ENCODE measurements around the gene BUD23. TPM values are rescaled to one million over a fixed set of nuclear protein-coding genes. Genes with fewer than 3 reads are reported as not detected.

The BUD23 gene
- total RNA-seq, 2 experiments from 2014 or later = 108 TPM

DNA sequence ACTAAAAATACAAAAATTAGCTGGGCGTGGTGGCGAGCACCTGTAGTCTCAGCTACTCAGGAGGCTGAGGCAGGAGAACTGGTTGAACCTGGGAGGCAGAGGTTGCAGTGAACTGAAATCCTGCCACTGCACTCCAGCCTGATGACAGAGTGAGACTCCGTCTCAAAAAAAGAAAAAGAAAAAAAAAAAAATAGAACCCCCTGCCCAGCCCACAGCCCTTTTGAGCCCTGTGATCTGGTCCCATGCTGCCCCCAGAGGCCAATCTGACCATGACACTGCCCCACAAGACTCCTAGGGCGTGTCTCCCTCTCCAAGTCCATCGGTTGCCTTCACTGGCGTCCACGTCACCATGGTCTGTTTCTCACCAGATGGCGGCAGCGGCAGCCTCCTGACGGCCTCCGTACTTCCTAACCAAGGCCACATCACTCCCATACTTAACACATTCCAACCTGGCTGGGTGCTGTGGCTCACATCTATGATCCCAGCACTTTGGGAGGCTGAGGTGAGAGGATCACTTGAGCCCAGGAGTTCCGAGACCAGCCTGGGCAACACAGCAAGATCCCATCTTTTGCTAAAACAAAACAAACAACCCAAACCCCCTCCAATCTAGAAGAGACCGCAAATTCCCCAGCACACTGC is 18.1 kb downstream of the BUD23 start:
- POLR2A ChIA-PET = interaction anchor here (0.9 to 1.3 kb wide), 4 partner anchors 14 to 181 kb away, joined by 3 to 6 read pairs (median 3); no protein-coding TSS in a partner anchor
- intact Hi-C loops (cut with micrococcal nuclease) = no loop called here
- Mint-ChIP-seq H3K4me1 (ENCODE audit: low read depth) (peaks cover 7% of the 10 kb centered on the region), H3K27ac (no peak overlapping the region), H3K36me3 (ENCODE audit: low read depth) (peaks cover 21% of the 10 kb centered on the region), H3K4me3 (no peak overlapping the region), H3K27me3 (no peaks in the 10 kb centered on the region), H3K9me3 (no peaks in the 10 kb centered on the region)
- DNase-seq (peak; percentile 51), ATAC-seq (peak; percentile 49)
- CTCF ChIA-PET = interaction anchor here (0.7 to 3.7 kb wide), 14 partner anchors 8 to 180 kb away, joined by 3 to 16 read pairs (median 4); partner anchors contain the start of gene BAZ1B
- peak; percentile 63 for TF ChIP-seq CTCF (IDR thresholded peaks at IDR 0.05)

GRCh38 chr7:73702226-73702625 is 18.8 kb downstream of the BUD23 start:
- H3K27ac Mint-ChIP-seq = no peak overlapping the region
- H3K27me3 Mint-ChIP-seq = no peaks in the 10 kb centered on the region
- ChIA-PET POLR2A (interaction anchor here (1.3 kb wide), 2 partner anchors 13 to 117 kb away, joined by 3 to 6 read pairs; no protein-coding TSS in a partner anchor), CTCF (interaction anchor here (0.9 to 3.7 kb wide), 11 partner anchors 9 to 180 kb away, joined by 3 to 16 read pairs (median 4); partner anchors contain the start of gene BAZ1B)
- intact Hi-C loops (cut with micrococcal nuclease) = no loop called here
- H3K9me3 Mint-ChIP-seq = no peaks in the 10 kb centered on the region
- no peak for TF ChIP-seq CTCF (IDR thresholded peaks at IDR 0.05)
- H3K4me1 Mint-ChIP-seq (ENCODE audit: low read depth) = peaks cover 14% of the 10 kb centered on the region
- DNase-seq = no peak
- no peak overlapping the region for H3K4me3 Mint-ChIP-seq
- H3K36me3 Mint-ChIP-seq (ENCODE audit: low read depth) = peaks cover 14% of the 10 kb centered on the region
- ATAC-seq = no peak

DNA sequence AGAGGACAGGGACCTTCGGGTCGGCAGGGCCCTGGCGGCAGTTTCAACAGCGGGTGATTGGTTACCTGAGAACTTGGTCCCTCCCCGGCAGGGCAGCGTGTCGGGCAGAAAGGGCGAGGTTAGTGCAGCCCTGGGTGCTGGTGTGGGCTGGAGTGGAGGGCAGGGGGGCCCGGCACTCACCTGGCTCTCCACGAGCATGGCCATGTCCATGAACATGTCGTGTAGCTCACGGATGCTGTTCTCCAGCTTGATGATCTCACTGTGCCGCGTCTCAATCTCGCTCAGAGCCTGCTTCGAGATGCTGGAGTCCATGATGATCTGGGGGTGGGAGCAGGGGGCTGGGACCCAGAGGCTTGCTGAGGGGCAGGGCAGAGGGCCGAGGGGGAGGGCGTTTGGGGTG is 19.3 kb downstream of the BUD23 start:
- no peak overlapping the region for H3K4me3 Mint-ChIP-seq
- no peaks in the 10 kb centered on the region for H3K9me3 Mint-ChIP-seq
- ATAC-seq = no peak
- peaks cover 16% of the 10 kb centered on the region for H3K4me1 Mint-ChIP-seq (ENCODE audit: low read depth)
- no peak overlapping the region for H3K27ac Mint-ChIP-seq
- no peak for DNase-seq
- CTCF ChIA-PET = interaction anchor here (0.9 to 3.7 kb wide), 10 partner anchors 9 to 181 kb away, joined by 3 to 16 read pairs (median 4); partner anchors contain the start of gene BAZ1B
- peaks cover 11% of the 10 kb centered on the region for H3K36me3 Mint-ChIP-seq (ENCODE audit: low read depth)
- no peaks in the 10 kb centered on the region for H3K27me3 Mint-ChIP-seq
- POLR2A ChIA-PET = interaction anchor here (1.3 kb wide), 1 partner anchor 12 kb away, joined by 6 read pairs; no protein-coding TSS in a partner anchor
- no peak for TF ChIP-seq CTCF (IDR thresholded peaks at IDR 0.05)
- intact Hi-C loops (cut with micrococcal nuclease) = no loop called here

DNA sequence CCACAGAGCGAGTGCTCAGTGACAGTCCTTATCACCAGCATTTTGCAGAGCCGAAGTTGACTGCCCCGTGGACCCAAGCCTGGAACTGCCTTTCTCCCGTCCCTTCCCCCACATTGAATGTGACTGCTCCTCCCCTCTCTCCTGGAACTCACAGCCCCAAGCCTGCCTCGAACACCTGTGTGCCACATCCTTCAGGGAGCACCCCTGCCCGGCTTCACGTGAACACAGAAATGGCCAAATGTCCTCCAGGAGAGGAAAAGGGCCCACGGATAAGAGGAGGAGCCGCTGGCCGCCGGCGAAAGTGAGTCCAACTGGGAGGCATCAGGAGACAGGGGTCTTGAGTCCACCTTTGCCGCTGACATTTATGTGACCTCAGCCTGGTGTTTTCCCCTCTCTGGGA is 19.8 kb downstream of the BUD23 start:
- H3K36me3 Mint-ChIP-seq (ENCODE audit: low read depth) = peaks cover 11% of the 10 kb centered on the region
- no peak overlapping the region for H3K4me3 Mint-ChIP-seq
- H3K27me3 Mint-ChIP-seq = no peaks in the 10 kb centered on the region
- ChIA-PET CTCF (interaction anchor here (0.9 to 1.5 kb wide), 2 partner anchors 11 to 31 kb away, joined by 3 to 4 read pairs; no protein-coding TSS in a partner anchor), POLR2A (no interaction called here)
- intact Hi-C loops (cut with micrococcal nuclease) = no loop called here
- H3K9me3 Mint-ChIP-seq = no peaks in the 10 kb centered on the region
- TF ChIP-seq CTCF (IDR thresholded peaks at IDR 0.05) = no peak
- H3K27ac Mint-ChIP-seq = no peak overlapping the region
- H3K4me1 Mint-ChIP-seq (ENCODE audit: low read depth) = peaks cover 16% of the 10 kb centered on the region
- DNase-seq = no peak
- no peak for ATAC-seq

All from activated CD8-positive, alpha-beta T cell treated with anti-CD3 and anti-CD28 coated beads for 36 hours (primary cell).